ENCODE results near the gene SNX20.

GRCh38 chr16:50653633-50654519 is 27.2 kb downstream of the SNX20 start:
- TF ChIP-seq CTCF (IDR thresholded peaks at IDR 0.05) (peak in 1 of 4 donors; percentile 10), POLR2A (IDR thresholded peaks at IDR 0.05) (no peak)
